ENCODE data around the gene HAND2.

Gene HAND2

DNA sequence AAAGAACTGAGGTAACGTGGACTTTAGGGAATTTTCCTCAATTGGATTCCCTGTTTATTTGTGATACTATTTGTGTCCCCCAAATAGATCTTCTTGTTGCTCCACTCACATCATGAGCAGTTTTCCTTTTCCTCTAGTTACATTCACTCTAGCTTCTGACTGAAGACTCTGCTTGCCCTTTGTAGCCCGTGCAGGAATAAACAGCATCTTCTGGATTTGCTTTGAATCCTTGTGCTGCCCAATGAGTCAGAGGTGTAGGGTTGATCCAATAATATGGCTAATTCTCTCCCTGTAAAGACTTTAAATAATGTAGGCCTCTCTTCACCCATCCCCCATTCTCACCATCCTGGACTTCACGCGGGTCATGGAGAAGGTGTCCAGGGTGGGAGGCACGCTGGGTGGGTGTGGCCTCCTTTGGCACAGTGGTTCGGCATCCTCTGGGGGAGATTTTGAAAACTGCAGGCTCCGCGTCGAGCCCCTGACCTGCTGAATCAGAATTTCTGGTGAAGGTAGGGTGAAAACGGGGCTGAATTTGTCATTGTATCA, 9.0 kb downstream of the HAND2 start:
- DNase-seq (ENCODE audit: low spot score), result no peak

- no peak for DNase-seq (ENCODE audit: low spot score)
Measured at GRCh38 chr4:173519111-173520101, 10.6 kb downstream of the HAND2 start.

DNA sequence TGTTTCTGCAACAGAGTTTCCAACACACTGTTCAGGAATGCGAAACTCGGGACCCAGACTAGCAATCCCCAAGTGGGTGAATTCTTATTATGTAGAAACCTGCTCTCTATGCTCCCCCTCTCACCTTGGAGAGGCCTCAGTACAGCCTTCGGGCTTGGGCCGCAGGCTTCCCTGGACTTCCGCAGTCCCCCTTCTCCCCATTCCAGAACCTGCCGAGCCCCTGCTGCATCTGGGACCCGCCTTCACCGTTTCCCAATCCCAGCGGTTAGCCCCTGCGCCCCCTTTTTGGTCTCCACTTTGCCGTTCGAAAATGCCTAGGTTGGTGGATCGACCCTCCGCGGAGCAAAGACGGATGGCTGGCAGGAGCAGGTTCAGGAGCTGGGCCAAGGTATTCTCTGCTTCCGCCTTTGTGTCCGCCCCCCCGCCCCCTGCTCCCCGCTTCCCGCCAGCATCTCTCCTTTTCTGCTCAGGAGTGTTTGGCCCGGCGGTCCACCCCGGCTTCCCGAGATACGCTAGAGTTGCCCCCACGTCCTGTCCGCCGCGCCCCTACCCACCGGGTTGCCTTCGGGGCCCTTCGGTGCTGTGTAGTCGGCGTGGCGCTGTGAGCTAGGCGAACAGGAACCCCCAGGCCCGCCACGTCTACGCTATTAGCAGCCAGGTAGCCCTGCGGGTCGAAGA, 11.5 kb downstream of the HAND2 start:
- no peak for DNase-seq (ENCODE audit: low spot score)

DNA sequence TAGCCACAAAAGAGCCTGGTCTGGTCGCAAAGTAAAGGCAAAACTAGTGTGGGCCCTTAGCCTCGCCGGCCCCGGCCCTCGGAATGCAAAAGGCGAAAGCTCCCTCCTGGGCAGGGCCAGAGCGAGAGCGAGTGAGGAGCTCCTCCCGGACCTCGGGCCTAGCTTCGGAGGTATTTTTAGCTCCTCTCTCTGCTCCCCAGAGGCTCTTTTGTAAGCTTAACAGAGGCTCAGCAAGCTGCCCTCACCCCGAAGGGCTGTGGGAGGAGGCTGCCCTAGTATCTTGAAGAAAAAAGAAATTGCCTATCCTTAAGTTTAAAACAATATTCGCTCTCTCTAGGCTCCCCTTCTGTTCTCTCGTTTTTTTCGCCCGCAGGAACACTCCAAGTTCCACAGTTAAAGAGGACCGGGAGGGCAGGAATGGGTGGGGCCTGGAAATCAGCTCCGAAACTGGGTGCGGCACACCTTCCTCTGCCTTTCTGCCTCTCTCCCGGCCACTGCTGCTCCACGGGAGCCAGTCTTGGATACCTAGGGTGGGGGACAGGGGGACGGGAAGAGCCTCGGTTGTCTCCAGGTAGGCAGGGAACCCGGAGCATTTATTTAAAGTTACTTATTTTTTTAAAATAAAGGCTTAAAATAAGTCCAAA, 12.1 kb downstream of the HAND2 start:
- DNase-seq (ENCODE audit: low spot score), result no peak

GRCh38 chr4:173516621-173517524, 13.2 kb downstream of the HAND2 start:
- no peak for DNase-seq (ENCODE audit: low spot score)

- no peak for DNase-seq (ENCODE audit: low spot score)
Measured at GRCh38 chr4:173515458-173515857, 14.6 kb downstream of the HAND2 start.

- no peak for DNase-seq (ENCODE audit: low spot score)
Measured at GRCh38 chr4:173514641-173515217, 15.3 kb downstream of the HAND2 start.

- DNase-seq (ENCODE audit: low spot score), result no peak
Measured at GRCh38 chr4:173513651-173514050, 16.4 kb downstream of the HAND2 start.

GRCh38 chr4:173511787-173512361, 18.2 kb downstream of the HAND2 start:
- DNase-seq (ENCODE audit: low spot score), result no peak

- DNase-seq (ENCODE audit: low spot score), result peak; percentile 27
Measured at GRCh38 chr4:173509036-173510001, 20.7 kb downstream of the HAND2 start.

- no peak for DNase-seq (ENCODE audit: low spot score)
Measured at GRCh38 chr4:173508386-173509035, 21.5 kb downstream of the HAND2 start.

- no peak for DNase-seq (ENCODE audit: low spot score)
Measured at GRCh38 chr4:173507471-173508385, 22.3 kb downstream of the HAND2 start.

GRCh38 chr4:173506597-173507211, 23.3 kb downstream of the HAND2 start:
- DNase-seq (ENCODE audit: low spot score), result no peak

DNA sequence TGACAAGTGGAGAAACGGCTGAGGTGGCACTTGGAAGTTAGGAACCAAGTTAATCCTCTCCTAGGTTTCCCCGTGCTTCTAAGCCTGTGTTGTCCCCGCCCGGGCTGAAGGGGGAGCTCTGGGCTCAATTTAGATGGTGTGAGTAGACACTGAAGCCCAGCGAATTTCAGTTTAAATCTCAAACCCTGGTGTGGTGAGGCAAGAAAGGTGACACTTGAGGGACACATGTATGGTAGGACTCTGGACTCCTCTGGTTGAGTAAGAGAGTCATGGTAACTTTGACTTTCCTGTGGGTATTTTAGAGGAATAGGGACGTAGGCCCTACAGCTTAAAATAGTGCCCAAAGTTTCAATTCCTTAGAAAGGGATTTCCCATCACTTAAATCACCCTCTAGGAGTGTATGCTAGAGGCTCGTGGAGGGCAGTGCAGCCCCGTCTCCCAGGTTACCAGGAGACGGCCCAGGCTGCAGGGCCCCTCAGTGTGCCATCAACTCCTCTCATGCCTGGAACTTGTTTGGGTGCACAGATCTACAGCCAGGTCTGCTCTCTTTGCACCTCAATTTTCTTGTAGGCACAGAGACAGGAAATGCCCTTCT, 24.0 kb downstream of the HAND2 start:
- peak; percentile 62 for DNase-seq (ENCODE audit: low spot score)

DNA sequence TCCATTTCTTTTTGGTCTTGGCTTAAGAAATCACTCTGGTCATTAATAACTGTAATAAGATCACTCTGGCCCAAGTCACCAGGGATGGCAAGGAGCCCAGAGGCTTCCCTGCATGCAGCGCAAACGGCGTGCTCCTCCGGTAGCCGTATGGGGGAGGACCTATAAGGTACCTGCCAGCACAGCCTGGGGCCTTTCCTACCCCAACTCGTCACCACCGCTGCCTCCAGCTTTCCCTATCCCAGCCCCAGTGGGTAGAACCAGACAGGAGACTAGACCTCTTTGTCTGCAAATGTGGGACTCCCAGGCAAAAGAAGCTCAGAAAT, 25.9 kb downstream of the HAND2 start:
- DNase-seq (ENCODE audit: low spot score), result no peak

- no peak for DNase-seq (ENCODE audit: low spot score)
Measured at GRCh38 chr4:173503330-173504180, 26.5 kb downstream of the HAND2 start.
